ENCODE measurements around the gene COX11.

- TF ChIP-seq CTCF (IDR thresholded peaks at IDR 0.05) (peak; percentile 58), EZH2 (IDR thresholded peaks at IDR 0.05) (no peak), EZH2phosphoT487 (IDR thresholded peaks at IDR 0.05) (no peak)
Measured at GRCh38 chr17:55005520-55005919, 37.1 kb upstream of the COX11 start.

All from neural progenitor cell (in vitro differentiated cells).